Suprapubic skin (tissue), 4 donors: Measurements from ENCODE around the gene TSACC. TPM values are rescaled to one million over a fixed set of nuclear protein-coding genes. Genes with fewer than 3 reads are reported as not detected.

Source experiments
- DNase-seq, 2 donors: peaks; one replicate each; pipeline ENCODE4 v3.0.0-alpha.2; 2019; ENCODE audit warnings: low spot score in 2 of 2
- H3K27ac ChIP-seq: fragments of 200-600 bp; sonication (generic); one replicate; pipeline ENCODE4 v1.5.1; 2019
- H3K27me3 ChIP-seq: fragments of 200-600 bp; sonication (generic); one replicate; pipeline ENCODE4 v1.5.1; 2019
- H3K36me3 ChIP-seq: fragments of 200-600 bp; sonication (generic); one replicate; pipeline ENCODE4 v1.5.1; 2019
- H3K4me1 ChIP-seq: fragments of 200-600 bp; sonication (generic); one replicate; pipeline ENCODE4 v1.5.1; 2019
- H3K4me3 ChIP-seq: fragments of 200-600 bp; sonication (generic); one replicate; pipeline ENCODE4 v1.5.1; 2019; ENCODE audit warnings: mild to moderate bottlenecking
- H3K9me3 ChIP-seq: fragments of 200-600 bp; sonication (generic); one replicate; pipeline ENCODE4 v1.5.1; 2019
- CTCF ChIP-seq, 2 donors: fragments of 200-600 bp in 1 of 2; fragments of 450-650 bp in 1 of 2; sonication (generic) in 1 of 2; IDR thresholded peaks; one replicate each; pipeline ENCODE4 v1.5.1; 2016 to 2019; ENCODE audit warnings: antibody characterized with exemption in 2 of 2, mild to moderate bottlenecking in 1 of 2, moderate library complexity in 1 of 2
- EP300 ChIP-seq: sonication (generic); formaldehyde crosslinking; IDR thresholded peaks from one replicate; pipeline ENCODE4 v1.6.1; 2017; ENCODE audit warnings: antibody characterized with exemption
- POLR2A ChIP-seq, 2 donors: fragments of 450-650 bp; IDR thresholded peaks; one replicate each; pipeline ENCODE4 v1.6.1; 2017; ENCODE audit warnings: antibody characterized with exemption in 2 of 2, mild to moderate bottlenecking in 2 of 2, moderate library complexity in 2 of 2
- POLR2AphosphoS5 ChIP-seq, 3 donors: sonication (generic); formaldehyde crosslinking; IDR thresholded peaks; one replicate each; pipeline ENCODE4 v1.6.1; 2017; ENCODE audit warnings: antibody characterized with exemption in 3 of 3
- WGBS: methylation state at CpG from one replicate; pipeline ENCODE4 v1.1.5; 2018; 5-methylcytosine and 5-hydroxymethylcytosine counted together
- total RNA-seq, 4 donors: library from RNA; depleted of rRNA; stranded (reverse); fragments of >200 nt; gene quantifications; one replicate each; pipeline ENCODE4 v1.1.0, GENCODE V29; 2016

TSACC gene
- total RNA-seq, 4 donors from 2014 or later, result not detected

- no peak for TF ChIP-seq POLR2AphosphoS5 (IDR thresholded peaks at IDR 0.05)
- no peak for TF ChIP-seq EP300
- TF ChIP-seq POLR2A (IDR thresholded peaks at IDR 0.05), result no peak
- no peak for TF ChIP-seq CTCF (IDR thresholded peaks at IDR 0.05)
- H3K4me3 ChIP-seq, result peak overlapping the region; percentile 30
- peaks cover 69% of the 10 kb centered on the region for H3K27me3 ChIP-seq
- no peak overlapping the region for H3K27ac ChIP-seq
- WGBS, result 29% methylated on average over 28 of the region's 73 CpGs
- peaks cover 7% of the 10 kb centered on the region for H3K4me1 ChIP-seq
- H3K9me3 ChIP-seq, result no peaks in the 10 kb centered on the region
- no peak for DNase-seq
- no peaks in the 10 kb centered on the region for H3K36me3 ChIP-seq
Measured at GRCh38 chr1:156388174-156389137, 50.1 kb downstream of the TSACC start.

GRCh38 chr1:156389311-156389710 is 51.0 kb downstream of the TSACC start:
- no peaks in the 10 kb centered on the region for H3K9me3 ChIP-seq
- peaks cover 7% of the 10 kb centered on the region for H3K4me1 ChIP-seq
- no peak for TF ChIP-seq POLR2A (IDR thresholded peaks at IDR 0.05)
- no peak for TF ChIP-seq EP300
- no peak for TF ChIP-seq POLR2AphosphoS5 (IDR thresholded peaks at IDR 0.05)
- TF ChIP-seq CTCF (IDR thresholded peaks at IDR 0.05), result no peak
- peaks cover 69% of the 10 kb centered on the region for H3K27me3 ChIP-seq
- WGBS, result 89% methylated on average over 8 of the region's 8 CpGs
- H3K36me3 ChIP-seq, result no peaks in the 10 kb centered on the region
- H3K4me3 ChIP-seq, result no peak overlapping the region
- DNase-seq, result no peak
- H3K27ac ChIP-seq, result no peak overlapping the region

- no peak overlapping the region for H3K27ac ChIP-seq
- H3K4me1 ChIP-seq, result peaks cover 7% of the 10 kb centered on the region
- H3K36me3 ChIP-seq, result no peaks in the 10 kb centered on the region
- 64% methylated on average over 20 of the region's 20 CpGs for WGBS
- no peaks in the 10 kb centered on the region for H3K9me3 ChIP-seq
- H3K27me3 ChIP-seq, result peaks cover 69% of the 10 kb centered on the region
- TF ChIP-seq EP300 (no peak), POLR2AphosphoS5 (IDR thresholded peaks at IDR 0.05) (no peak), CTCF (IDR thresholded peaks at IDR 0.05) (no peak), POLR2A (IDR thresholded peaks at IDR 0.05) (no peak)
- DNase-seq, result no peak
- no peak overlapping the region for H3K4me3 ChIP-seq
Measured at GRCh38 chr1:156390469-156391365, 52.4 kb downstream of the TSACC start.

GRCh38 chr1:156391366-156391677 is 53.0 kb downstream of the TSACC start:
- peaks cover 63% of the 10 kb centered on the region for H3K27me3 ChIP-seq

More at GRCh38 chr1:156391366-156391677, 53.0 kb downstream of the TSACC start:
- 96% methylated on average over 5 of the region's 11 CpGs for WGBS
- H3K9me3 ChIP-seq, result no peaks in the 10 kb centered on the region
- no peaks in the 10 kb centered on the region for H3K36me3 ChIP-seq
- H3K4me1 ChIP-seq, result peaks cover 7% of the 10 kb centered on the region
- no peak overlapping the region for H3K4me3 ChIP-seq
- DNase-seq, result no peak
- TF ChIP-seq EP300, result no peak
- no peak for TF ChIP-seq CTCF (IDR thresholded peaks at IDR 0.05)
- no peak for TF ChIP-seq POLR2AphosphoS5 (IDR thresholded peaks at IDR 0.05)
- no peak for TF ChIP-seq POLR2A (IDR thresholded peaks at IDR 0.05)
- no peak overlapping the region for H3K27ac ChIP-seq
